ENCODE results near the gene TTC23.

The TTC23 gene

DNA sequence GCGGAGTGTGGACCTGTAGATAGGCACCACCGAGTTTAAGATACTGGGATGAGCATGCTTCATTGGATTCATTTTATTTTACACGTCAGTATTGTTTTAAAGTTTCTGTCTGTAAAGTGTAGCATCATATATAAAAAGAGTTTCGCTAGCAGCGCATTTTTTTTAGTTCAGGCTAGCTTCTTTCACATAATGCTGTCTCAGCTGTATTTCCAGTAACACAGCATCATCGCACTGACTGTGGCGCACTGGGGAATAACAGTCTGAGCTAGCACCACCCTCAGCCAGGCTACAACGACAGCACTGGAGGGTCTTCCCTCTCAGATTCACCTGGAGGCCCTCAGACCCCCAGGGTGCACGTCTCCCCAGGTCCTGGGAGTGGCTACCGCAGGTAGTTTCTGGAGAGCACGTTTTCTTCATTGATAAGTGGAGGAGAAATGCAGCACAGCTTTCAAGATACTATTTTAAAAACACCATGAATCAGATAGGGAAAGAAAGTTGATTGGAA, 115.0 kb downstream of the TTC23 start:
- no peak for DNase-seq

DNA sequence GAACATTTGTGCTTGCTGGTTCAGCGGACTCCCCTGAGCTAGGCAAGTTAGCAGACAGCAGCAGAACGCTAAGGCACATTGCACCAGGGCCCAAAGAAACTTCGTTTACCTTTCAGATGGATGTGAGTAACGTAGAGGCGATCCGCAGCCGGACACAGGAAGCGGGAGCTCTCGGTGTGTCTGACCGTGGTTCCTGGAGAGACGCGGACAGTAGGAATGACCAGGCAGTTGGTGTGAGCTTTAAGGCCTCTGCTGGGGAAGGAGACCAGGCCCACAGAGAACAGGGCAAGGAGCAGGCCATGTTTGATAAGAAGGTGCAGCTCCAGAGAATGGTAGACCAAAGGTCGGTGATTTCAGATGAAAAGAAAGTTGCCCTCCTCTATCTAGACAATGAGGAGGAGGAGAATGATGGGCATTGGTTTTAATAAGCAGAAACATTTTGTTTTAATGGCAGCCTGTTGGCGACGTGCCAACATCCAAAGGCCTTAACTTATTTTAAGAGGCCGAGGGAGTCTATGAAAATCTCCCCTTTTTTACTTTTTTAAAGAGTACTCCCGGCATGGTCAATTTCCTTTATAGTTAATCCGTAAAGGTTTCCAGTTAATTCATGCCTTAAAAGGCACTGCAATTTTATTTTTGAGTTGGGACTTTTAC, 116.6 kb downstream of the TTC23 start:
- DNase-seq: no peak

GRCh38 chr15:99132122-99132521, 117.3 kb downstream of the TTC23 start:
- no peak for DNase-seq

DNA sequence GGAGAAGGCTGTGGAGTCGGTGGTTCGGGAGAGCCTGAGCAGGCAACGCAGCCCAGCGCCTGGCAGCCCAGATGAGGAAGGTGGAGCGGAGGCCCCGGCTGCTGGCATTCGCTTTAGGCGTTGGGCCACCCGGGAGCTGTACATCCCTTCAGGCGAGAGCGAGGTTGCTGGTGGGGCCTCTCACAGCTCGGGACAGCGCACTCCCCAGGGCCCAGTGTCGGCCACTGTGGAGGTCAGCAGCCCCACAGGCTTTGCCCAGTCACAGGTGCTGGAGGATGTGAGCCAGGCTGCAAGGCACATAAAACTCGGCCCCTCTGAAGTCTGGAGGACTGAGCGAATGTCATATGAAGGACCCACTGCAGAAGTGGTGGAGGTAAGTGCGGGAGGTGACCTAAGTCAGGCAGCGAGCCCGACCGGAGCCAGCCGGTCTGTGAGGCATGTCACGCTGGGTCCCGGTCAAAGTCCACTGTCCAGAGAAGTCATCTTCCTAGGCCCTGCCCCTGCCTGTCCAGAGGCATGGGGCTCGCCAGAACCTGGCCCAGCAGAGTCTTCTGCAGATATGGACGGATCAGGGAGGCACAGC, 117.8 kb downstream of the TTC23 start:
- no peak for DNase-seq

GRCh38 chr15:99130765-99131440, 118.5 kb downstream of the TTC23 start:
- no peak for DNase-seq

DNA sequence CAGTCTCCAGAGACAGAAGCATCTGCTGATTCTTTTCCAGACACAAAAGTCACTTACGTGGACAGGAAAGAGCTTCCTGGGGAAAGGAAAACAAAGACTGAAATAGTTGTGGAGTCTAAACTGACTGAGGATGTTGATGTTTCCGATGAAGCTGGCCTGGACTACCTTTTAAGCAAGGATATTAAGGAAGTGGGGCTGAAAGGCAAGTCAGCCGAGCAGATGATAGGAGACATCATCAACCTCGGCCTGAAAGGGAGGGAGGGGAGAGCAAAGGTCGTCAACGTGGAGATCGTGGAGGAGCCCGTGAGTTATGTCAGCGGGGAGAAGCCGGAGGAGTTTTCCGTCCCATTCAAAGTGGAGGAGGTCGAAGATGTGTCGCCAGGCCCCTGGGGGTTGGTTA, 119.1 kb downstream of the TTC23 start:
- no peak for DNase-seq

- DNase-seq: no peak
Measured at GRCh38 chr15:99129644-99130043, 119.7 kb downstream of the TTC23 start.

- no peak for DNase-seq
Measured at GRCh38 chr15:99128411-99128810, 121.0 kb downstream of the TTC23 start.

- DNase-seq: no peak
Measured at GRCh38 chr15:99127773-99128172, 121.6 kb downstream of the TTC23 start.

DNA sequence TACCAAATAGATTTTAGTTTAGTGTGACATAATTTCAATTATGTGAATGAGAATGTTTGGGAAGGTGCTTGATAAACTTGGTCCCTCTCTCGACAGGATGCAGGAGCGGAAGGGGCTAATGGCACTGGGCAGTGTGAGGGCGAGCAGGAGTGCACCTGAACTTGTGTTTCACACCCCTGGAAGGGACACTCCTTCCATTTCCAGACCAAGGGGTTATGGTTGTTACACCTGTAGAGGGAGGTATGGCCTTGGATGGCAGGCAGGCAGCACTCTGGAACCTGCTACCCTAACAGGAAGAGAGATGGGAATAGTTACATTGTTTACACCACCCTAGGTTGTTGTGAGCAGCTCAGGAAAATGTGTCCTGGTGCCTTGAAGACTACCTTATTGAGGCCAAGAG, 122.5 kb downstream of the TTC23 start:
- no peak for DNase-seq

DNA sequence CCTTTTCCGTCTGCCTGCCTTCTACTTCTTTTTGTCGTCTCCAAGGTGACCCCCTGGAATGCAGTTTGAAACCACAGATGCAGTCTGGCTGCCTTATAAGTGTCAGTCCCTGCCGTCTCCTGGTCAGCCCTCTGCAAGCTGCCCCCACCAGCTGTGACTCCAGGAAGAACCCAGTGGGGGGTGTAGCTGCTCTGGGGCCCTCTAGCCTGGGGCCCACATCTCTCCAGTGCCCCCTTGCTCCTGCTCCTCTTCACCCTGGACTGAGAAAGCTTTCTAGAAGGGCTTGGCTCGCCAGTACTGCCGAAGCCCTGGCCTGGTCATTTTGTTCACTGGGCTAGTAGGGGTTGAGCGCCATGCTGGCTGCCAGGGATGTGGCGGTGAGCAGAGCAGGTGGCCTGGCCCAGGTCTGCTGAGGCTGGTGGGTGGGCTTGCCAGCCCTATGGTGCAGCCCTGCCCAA, 123.2 kb downstream of the TTC23 start:
- no peak for DNase-seq

GRCh38 chr15:99125061-99125891, 124.1 kb downstream of the TTC23 start:
- DNase-seq: no peak

- DNase-seq: no peak
Measured at GRCh38 chr15:99124641-99125040, 124.7 kb downstream of the TTC23 start.

- DNase-seq: no peak
Measured at GRCh38 chr15:99123713-99124451, 125.5 kb downstream of the TTC23 start.

- no peak for DNase-seq
Measured at GRCh38 chr15:99122831-99123712, 126.3 kb downstream of the TTC23 start.

- no peak for DNase-seq
Measured at GRCh38 chr15:99121691-99122410, 127.5 kb downstream of the TTC23 start.

DNA sequence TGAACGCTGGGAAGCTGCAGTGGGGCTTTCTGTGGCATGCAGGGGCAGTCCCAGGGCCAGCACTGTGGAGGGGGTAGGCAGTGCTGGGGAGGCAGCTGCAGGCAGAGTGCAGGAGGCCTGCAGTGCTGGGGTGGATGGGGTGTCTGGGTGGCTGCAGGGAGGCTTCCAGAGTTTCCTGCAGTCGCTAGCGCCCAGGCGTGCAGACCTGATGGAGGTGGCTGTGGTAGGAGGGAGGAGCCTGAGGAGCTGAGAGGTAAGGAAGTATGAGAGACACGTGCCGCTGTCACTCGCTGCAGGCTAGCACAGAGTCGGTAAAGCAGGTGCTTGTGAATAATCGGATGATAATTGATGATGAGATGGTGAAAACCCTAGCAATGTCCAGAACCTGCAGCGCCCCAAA, 128.2 kb downstream of the TTC23 start:
- DNase-seq: no peak

DNA sequence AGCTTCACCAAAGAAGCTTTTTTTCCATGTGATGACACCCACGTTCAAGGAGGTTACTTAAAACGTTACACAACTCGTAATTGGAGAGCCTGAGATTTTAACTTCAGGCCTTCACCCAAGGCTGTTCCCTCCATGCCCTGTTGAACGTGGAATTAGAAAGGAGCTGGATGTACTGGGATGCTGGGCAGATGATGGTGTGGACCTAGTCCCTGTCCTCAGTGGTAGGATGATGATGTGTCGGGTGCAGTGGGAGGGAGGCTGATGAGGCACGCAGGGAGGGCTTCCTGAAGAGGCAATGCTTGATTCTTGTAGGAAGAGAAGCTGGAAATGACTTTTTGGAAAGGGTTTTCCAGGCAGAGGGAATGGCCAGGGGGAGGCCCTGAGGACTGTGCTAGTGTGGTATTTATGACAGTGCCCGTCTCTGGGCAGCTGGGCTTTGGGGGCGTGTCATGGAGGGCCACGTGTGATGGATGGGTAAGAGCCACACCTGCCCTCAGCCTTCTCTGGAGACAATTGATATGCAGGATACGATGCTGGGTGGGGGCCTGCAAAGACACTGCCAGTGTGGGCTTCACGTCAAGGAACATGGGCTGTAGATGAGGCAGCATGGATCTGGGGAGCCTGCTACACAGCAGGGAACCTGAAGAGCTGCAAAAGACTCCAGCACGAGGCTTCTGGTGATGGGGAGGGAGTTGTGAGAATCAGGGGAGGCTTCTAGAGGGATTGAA, 129.2 kb downstream of the TTC23 start:
- no peak for DNase-seq

DNA sequence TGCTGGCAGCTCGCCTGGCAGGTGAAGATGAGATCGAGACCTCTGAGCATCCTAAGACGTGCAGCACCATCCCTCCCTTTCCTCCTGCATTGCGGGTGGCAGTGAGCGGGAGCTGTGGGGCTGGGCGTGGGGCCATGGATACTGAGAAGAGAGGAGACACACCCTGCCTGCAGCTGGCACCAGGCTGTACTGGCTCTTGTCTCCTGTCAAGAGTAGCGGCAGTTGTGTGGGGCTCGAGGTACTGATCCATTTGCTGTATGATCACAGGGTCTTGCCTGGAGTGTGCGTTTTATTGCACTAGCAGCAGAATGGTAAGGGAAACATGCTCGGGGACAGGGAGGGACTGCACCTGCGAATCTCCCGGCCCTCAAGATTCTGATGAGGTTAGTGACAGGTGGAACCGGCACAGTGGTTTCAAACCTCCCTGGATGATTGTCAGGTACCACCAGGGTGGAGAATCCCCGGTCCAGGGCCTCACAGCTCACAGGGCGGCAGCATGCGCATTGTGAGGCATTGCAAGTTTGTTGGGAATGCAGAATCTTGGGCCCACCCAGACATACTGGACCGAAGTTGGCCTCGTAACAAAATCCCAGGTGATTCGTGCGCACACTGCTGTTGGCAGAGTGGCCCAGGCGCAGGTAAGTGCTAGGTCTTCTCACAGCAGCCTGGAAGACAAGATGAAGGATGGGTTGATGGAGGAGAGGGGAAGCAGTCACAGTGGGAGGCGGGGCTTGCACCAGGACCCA, 130.4 kb downstream of the TTC23 start:
- no peak for DNase-seq

All from cortex of kidney (tissue), 1 donor.